ENCODE results near the gene AP1S1. TPM values are rescaled to one million over a fixed set of nuclear protein-coding genes. Genes with fewer than 3 reads are reported as not detected.
"Not testable (repeated sequence)": the region's sequence is repeated elsewhere in the genome, so short reads cannot be mapped to it uniquely, and the experiment has no call there.

Gene AP1S1
- total and polyA plus RNA-seq, 7 donors = 5.7 to 29.9 (median 7.1) TPM

GRCh38 chr7:101119876-101120275, 34.4 kb upstream of the AP1S1 start:
- no peak overlapping the region for H3K27ac ChIP-seq
- H3K9me3 ChIP-seq = no peaks in the 10 kb centered on the region
- ATAC-seq = no peak
- H3K27me3 ChIP-seq (ENCODE audit: insufficient read depth in 3 of 3, low read length in 2 of 3) = peaks cover 0 to 42% (median 0%) of the 10 kb centered on the region in 3 donors
- no peak for TF ChIP-seq CTCF (IDR thresholded peaks at IDR 0.05)
- 31 to 38% (median 34%) methylated on average over 10 of the region's 10 CpGs for WGBS, 3 donors
- no peaks in the 10 kb centered on the region for H3K36me3 ChIP-seq (ENCODE audit: insufficient read depth in 1 of 2, low read depth in 1 of 2)
- no peak overlapping the region for H3K4me3 ChIP-seq
- intact Hi-C loops (cut with DNase I) = no loop called here
- DNase-seq = no peak
- H3K4me1 ChIP-seq = peaks cover 12% of the 10 kb centered on the region

GRCh38 chr7:101120315-101120714, 34.0 kb upstream of the AP1S1 start:
- H3K9me3 ChIP-seq = no peaks in the 10 kb centered on the region
- H3K4me3 ChIP-seq = no peak overlapping the region
- 68 to 78% (median 68%) methylated on average over 4 of the region's 4 CpGs for WGBS, 3 donors
- ATAC-seq (no peak), DNase-seq (no peak)
- peaks cover 0 to 47% (median under 1%) of the 10 kb centered on the region in 3 donors for H3K27me3 ChIP-seq (ENCODE audit: insufficient read depth in 3 of 3, low read length in 2 of 3)
- peaks cover 12% of the 10 kb centered on the region for H3K4me1 ChIP-seq
- no peak overlapping the region for H3K27ac ChIP-seq
- H3K36me3 ChIP-seq (ENCODE audit: insufficient read depth in 1 of 2, low read depth in 1 of 2) = no peaks in the 10 kb centered on the region
- intact Hi-C loops (cut with DNase I) = no loop called here
- no peak for TF ChIP-seq CTCF (IDR thresholded peaks at IDR 0.05)

GRCh38 chr7:101121631-101121990, 32.7 kb upstream of the AP1S1 start:
- H3K27me3 ChIP-seq (ENCODE audit: insufficient read depth in 3 of 3, low read length in 2 of 3) = peaks cover 0 to 57% (median 2%) of the 10 kb centered on the region in 3 donors
- 61 to 65% (median 62%) methylated on average over 8 of the region's 9 CpGs for WGBS, 3 donors
- ATAC-seq; H3K27ac ChIP-seq; intact Hi-C loops (cut with DNase I); H3K9me3 ChIP-seq; DNase-seq; H3K36me3 ChIP-seq (ENCODE audit: insufficient read depth in 1 of 2, low read depth in 1 of 2): not testable (repeated sequence)
- H3K4me1 ChIP-seq = peaks cover 12% of the 10 kb centered on the region
- peak overlapping the region; percentile 56 for H3K4me3 ChIP-seq

- peak overlapping the region; percentile 74 for H3K27ac ChIP-seq
- H3K4me1 ChIP-seq = peaks cover 12% of the 10 kb centered on the region
- peak; percentile 59 to 79 (median 67) for ATAC-seq
- peak overlapping the region; percentile 56 for H3K4me3 ChIP-seq
- intact Hi-C loops (cut with DNase I) = no loop called here
- H3K36me3 ChIP-seq (ENCODE audit: insufficient read depth in 1 of 2, low read depth in 1 of 2) = no peaks in the 10 kb centered on the region
- H3K9me3 ChIP-seq = no peaks in the 10 kb centered on the region
- WGBS, 3 donors = 19 to 22% (median 20%) methylated on average over 17 of the region's 17 CpGs
- no peak for TF ChIP-seq CTCF (IDR thresholded peaks at IDR 0.05)
- DNase-seq = peak; percentile 82
- H3K27me3 ChIP-seq (ENCODE audit: insufficient read depth in 3 of 3, low read length in 2 of 3) = peaks cover 0 to 60% (median 3%) of the 10 kb centered on the region in 3 donors
Measured at GRCh38 chr7:101121991-101122932, 32.0 kb upstream of the AP1S1 start.

GRCh38 chr7:101122933-101123702, 31.2 kb upstream of the AP1S1 start:
- WGBS, 3 donors = 89 to 94% (median 94%) methylated on average over 11 of the region's 11 CpGs
- H3K27me3 ChIP-seq (ENCODE audit: insufficient read depth in 3 of 3, low read length in 2 of 3) = peaks cover 0 to 64% (median 5%) of the 10 kb centered on the region in 3 donors
- intact Hi-C loops (cut with DNase I) = no loop called here
- H3K36me3 ChIP-seq (ENCODE audit: insufficient read depth in 1 of 2, low read depth in 1 of 2) = no peaks in the 10 kb centered on the region
- ATAC-seq (no peak), DNase-seq (no peak)
- H3K4me3 ChIP-seq = peak overlapping the region; percentile 56
- no peak for TF ChIP-seq CTCF (IDR thresholded peaks at IDR 0.05)
- H3K9me3 ChIP-seq = no peaks in the 10 kb centered on the region
- H3K4me1 ChIP-seq = peaks cover 12% of the 10 kb centered on the region
- H3K27ac ChIP-seq = peak overlapping the region; percentile 74

Measured in psoas muscle (tissue), 8 donors.